OCI-LY3 (cell line): Measurements from ENCODE around the gene FGF11.

Experiments
- EZH2phosphoT487 ChIP-seq: fragments of 200-600 bp; shearing (Covaris generic); IDR thresholded peaks from 2 replicates; pipeline ENCODE4 v1.6.1; 2018; ENCODE audit warnings: antibody characterized with exemption, mixed run types, low read depth
- TF ChIP-seq, protein P1 (sequence below): fragments of 200-600, 300-600 bp; sonication (generic); IDR thresholded peaks from 2 replicates; pipeline ENCODE4 v1.5.1; 2014; ENCODE audit warnings: antibody characterized with exemption, low read length, low read depth

DNA sequence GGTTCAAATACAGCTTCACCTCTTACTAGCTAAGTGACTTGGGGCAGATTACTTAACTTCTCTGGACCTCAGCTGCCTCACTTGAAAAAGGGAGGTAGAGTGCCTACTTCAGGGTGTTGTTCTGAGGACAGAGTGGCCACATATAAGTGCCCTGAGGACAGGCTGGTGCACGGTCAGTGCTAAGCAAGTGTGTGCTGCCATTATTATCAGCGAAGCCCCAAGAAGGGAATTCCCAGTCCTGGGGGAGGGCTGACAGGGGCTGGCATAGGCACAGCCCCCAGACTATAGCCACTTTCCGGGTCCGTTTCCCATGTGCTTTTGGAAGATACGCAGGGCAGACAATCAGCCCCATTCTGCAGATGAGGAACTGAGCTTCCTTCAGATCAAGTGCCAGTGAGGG lies 37.6 kb downstream of the FGF11 start:
- TF ChIP-seq, protein P1, sequence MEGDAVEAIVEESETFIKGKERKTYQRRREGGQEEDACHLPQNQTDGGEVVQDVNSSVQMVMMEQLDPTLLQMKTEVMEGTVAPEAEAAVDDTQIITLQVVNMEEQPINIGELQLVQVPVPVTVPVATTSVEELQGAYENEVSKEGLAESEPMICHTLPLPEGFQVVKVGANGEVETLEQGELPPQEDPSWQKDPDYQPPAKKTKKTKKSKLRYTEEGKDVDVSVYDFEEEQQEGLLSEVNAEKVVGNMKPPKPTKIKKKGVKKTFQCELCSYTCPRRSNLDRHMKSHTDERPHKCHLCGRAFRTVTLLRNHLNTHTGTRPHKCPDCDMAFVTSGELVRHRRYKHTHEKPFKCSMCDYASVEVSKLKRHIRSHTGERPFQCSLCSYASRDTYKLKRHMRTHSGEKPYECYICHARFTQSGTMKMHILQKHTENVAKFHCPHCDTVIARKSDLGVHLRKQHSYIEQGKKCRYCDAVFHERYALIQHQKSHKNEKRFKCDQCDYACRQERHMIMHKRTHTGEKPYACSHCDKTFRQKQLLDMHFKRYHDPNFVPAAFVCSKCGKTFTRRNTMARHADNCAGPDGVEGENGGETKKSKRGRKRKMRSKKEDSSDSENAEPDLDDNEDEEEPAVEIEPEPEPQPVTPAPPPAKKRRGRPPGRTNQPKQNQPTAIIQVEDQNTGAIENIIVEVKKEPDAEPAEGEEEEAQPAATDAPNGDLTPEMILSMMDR = no peak
- TF ChIP-seq EZH2phosphoT487 = no peak
